Prostate gland (tissue), 2 donors: ENCODE data around the gene ANO6. TPM values are rescaled to one million over a fixed set of nuclear protein-coding genes. Genes with fewer than 3 reads are reported as not detected.

Source experiments
- DNase-seq: peaks from one replicate; pipeline ENCODE4 v3.0.0-alpha.2; 2019; ENCODE audit warnings: low spot score
- H3K27ac ChIP-seq, 2 donors: fragments of 200-600 bp; sonication (generic); 2 replicates each; pipeline ENCODE4 v1.5.1; 2017 to 2019
- H3K27me3 ChIP-seq: fragments of 200-600 bp; sonication (generic); replicated peaks from 2 replicates; pipeline ENCODE4 v1.5.1; 2019; ENCODE audit not compliant: insufficient read depth
- H3K36me3 ChIP-seq, 2 donors: fragments of 200-600 bp; sonication (generic); 1 replicate in 1 of 2; 2 replicates in 1 of 2; pipeline versions ENCODE4 v1.5.1 to v1.8.1; 2017 to 2019
- H3K4me1 ChIP-seq: fragments of 200-600 bp; sonication (generic); replicated peaks from 2 replicates; pipeline ENCODE4 v1.5.1; 2019
- H3K4me3 ChIP-seq, 2 donors: fragments of 200-600 bp; sonication (generic); 2 replicates each; pipeline ENCODE4 v1.5.1; 2017 to 2019
- H3K9me3 ChIP-seq: fragments of 200-600 bp; sonication (generic); 2 replicates; pipeline ENCODE4 v1.5.1; 2017
- CTCF ChIP-seq, 4 experiments: fragments of 200-600 bp in 2 of 4; fragments of 450-650 bp in 2 of 4; sonication (generic) in 2 of 4; IDR thresholded peaks; 1 replicate in 3 of 4; 2 replicates in 1 of 4; pipeline ENCODE4 v1.5.1; 2016 to 2019; ENCODE audit warnings: antibody characterized with exemption in 4 of 4, mild to moderate bottlenecking in 2 of 4, moderate library complexity in 2 of 4
- POLR2A ChIP-seq: fragments of 450-650 bp; IDR thresholded peaks from one replicate; pipeline ENCODE4 v1.6.1; 2016; ENCODE audit warnings: antibody characterized with exemption, mild to moderate bottlenecking
- POLR2AphosphoS5 ChIP-seq: sonication (generic); formaldehyde crosslinking; IDR thresholded peaks from one replicate; pipeline ENCODE4 v1.6.1; 2017; ENCODE audit warnings: antibody characterized with exemption
- WGBS: methylation state at CpG from one replicate; pipeline ENCODE4 v1.1.5; 2018; 5-methylcytosine and 5-hydroxymethylcytosine counted together
- intact Hi-C: fragments of 100-400 bp; cut with DNase I; formaldehyde crosslinking; loops from one replicate; pipeline ENCODE4 v1.14.2; 2022
- total RNA-seq, 2 donors: library from RNA; depleted of rRNA; stranded (reverse); fragments of >200 nt; gene quantifications; one replicate each; pipeline ENCODE4 v1.1.0, GENCODE V29; 2016

ANO6 gene
- total RNA-seq, 2 donors from 2014 or later = 36.8 to 78.8 TPM

DNA sequence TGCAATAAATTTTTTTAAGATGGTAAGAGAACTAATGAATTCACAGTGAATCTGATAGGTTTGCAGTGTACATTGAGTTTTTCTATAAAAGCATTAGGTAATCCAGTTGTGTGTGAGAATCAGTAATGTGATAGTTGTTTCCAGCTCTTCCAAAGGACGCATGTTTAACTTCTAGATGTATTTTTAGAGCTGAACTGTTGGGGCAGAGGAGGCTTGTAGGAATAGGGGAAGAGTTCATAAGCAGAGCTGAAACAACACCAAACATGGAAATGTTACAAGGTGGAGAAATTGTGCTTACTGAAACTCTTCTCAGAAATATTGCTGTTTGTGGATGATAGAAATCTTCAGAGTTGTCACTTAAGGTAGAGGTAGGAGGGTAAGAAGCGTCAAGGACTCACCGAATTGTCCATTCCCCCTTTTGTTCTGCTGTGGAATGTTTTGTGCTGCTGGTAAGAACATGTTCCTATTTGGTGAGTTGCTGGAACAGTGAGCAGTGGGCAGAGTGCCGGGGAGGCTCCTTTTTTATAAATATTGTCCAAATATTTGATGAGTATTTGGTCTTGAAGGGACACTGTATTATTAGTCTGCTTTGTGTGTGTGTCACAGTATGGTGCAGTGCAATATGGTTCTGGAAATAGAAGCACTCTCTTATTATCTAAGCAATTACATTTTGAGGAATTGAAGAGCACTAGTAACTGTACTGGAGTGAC is 76.7 kb downstream of the ANO6 start:
- Histone ChIP-seq H3K36me3 (no peaks in the 10 kb centered on the region), H3K27ac (peak overlapping the region; percentile 39 to 57), H3K27me3 (no peaks in the 10 kb centered on the region), H3K4me3 (no peak overlapping the region), H3K9me3 (no peaks in the 10 kb centered on the region), H3K4me1 (no peaks in the 10 kb centered on the region)
- TF ChIP-seq POLR2A = no peak
- TF ChIP-seq POLR2AphosphoS5 = peak; percentile 69
- 6% methylated on average over 4 of the region's 4 CpGs for WGBS
- DNase-seq = peak; percentile 59
- intact Hi-C loops = no loop called here

DNA sequence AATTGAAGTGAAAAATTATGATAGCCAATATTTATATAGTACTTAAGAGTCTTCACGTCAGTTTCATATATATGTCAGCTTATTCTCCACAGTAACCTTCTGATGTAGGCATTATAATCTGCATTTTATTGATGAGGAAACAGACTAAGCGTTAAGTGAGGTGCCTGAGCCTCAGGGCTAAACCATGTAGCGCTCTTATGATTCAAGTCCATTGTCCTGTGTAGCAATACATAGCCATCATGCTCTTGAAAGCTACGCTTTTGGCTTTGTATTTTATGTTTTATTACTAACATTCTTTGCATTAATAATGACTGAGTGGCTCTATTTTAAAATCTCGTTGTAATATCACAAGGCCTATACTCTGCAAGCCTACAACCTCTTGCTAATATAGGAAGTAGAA is 79.0 kb downstream of the ANO6 start:
- DNase-seq = no peak
- Histone ChIP-seq H3K4me1 (no peaks in the 10 kb centered on the region), H3K27ac (no peak overlapping the region), H3K27me3 (no peaks in the 10 kb centered on the region), H3K9me3 (no peaks in the 10 kb centered on the region), H3K36me3 (no peaks in the 10 kb centered on the region), H3K4me3 (no peak overlapping the region)
- intact Hi-C loops = no loop called here
- no peak for TF ChIP-seq POLR2AphosphoS5
- no peak for TF ChIP-seq CTCF (IDR thresholded peaks at IDR 0.05)
- no peak for TF ChIP-seq POLR2A
- WGBS = 88% methylated on average over 5 of the region's 5 CpGs

DNA sequence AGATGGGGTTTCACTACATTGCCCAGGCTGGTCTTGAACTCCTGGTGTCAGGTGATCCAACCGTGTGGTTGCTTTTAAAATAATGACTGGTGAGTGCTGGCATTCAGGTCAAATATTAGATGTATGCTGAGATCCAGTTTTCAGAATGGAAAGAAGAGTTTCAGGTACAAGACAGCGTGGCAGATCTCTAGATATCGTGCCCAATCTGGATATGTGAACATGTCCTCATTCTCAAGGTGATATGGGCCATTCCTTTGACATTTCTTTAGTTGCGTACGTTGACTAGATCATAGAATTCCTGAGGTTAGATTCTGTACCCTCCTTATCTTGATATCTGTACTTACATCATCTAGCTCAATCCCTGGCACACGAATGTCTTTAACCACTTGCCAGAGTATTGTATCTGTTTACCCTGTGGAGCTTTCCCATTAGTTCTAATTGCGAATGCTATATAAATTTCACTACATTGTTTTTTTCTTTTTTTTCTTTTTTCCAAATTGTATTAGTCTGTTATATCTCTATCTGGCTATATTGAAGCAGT is 80.2 kb downstream of the ANO6 start:
- intact Hi-C loops = no loop called here
- Histone ChIP-seq H3K27ac (no peak overlapping the region), H3K27me3 (no peaks in the 10 kb centered on the region), H3K4me1 (no peaks in the 10 kb centered on the region), H3K36me3 (no peaks in the 10 kb centered on the region), H3K9me3 (no peaks in the 10 kb centered on the region), H3K4me3 (no peak overlapping the region)
- TF ChIP-seq POLR2AphosphoS5 = no peak
- TF ChIP-seq POLR2A = no peak
- no peak for TF ChIP-seq CTCF (IDR thresholded peaks at IDR 0.05)
- 54% methylated on average over 7 of the region's 7 CpGs for WGBS
- no peak for DNase-seq

GRCh38 chr12:45298047-45298446 is 82.2 kb downstream of the ANO6 start:
- H3K27ac ChIP-seq = no peak overlapping the region
- 61% methylated on average over 4 of the region's 4 CpGs for WGBS

More at GRCh38 chr12:45298047-45298446, 82.2 kb downstream of the ANO6 start:
- no peak for TF ChIP-seq POLR2AphosphoS5
- no peak for TF ChIP-seq POLR2A
- no peak for TF ChIP-seq CTCF (IDR thresholded peaks at IDR 0.05)
- intact Hi-C loops = no loop called here
- Histone ChIP-seq H3K27me3 (no peaks in the 10 kb centered on the region), H3K9me3 (no peaks in the 10 kb centered on the region), H3K4me3 (no peak overlapping the region), H3K4me1 (no peaks in the 10 kb centered on the region), H3K36me3 (no peaks in the 10 kb centered on the region)
- no peak for DNase-seq
